Measurements from ENCODE around the gene CFAP299. TPM values are rescaled to one million over a fixed set of nuclear protein-coding genes. Genes with fewer than 3 reads are reported as not detected.

Gene CFAP299
- total and polyA plus RNA-seq, 2 of the 8 experiments (the other 6 are each of a cell fraction or from before 2014, with no cell fraction given), result not detected

GRCh38 chr4:80711956-80712355 is 376.4 kb downstream of the CFAP299 start:
- no peak overlapping the region for H3K23ac ChIP-seq (ENCODE audit: insufficient read length)
- ChIA-PET CTCF (ENCODE audit: partially characterized antibody) (interaction anchor here (0.5 to 1.1 kb wide), 7 partner anchors 14 to 777 kb away, joined by 3 read pairs; partner anchors contain the start of gene BMP3), POLR2A (ENCODE audit: partially characterized antibody) (no interaction called here)
- no peak overlapping the region for H3K56ac ChIP-seq (replicated peaks; ENCODE audit: insufficient read length, low read depth, low read length)
- no peak overlapping the region for H2BK12ac ChIP-seq (ENCODE audit: low read depth, low read length)
- no peak overlapping the region for H4K91ac ChIP-seq (replicated peaks; ENCODE audit: insufficient read length, low read length)
- H3K79me1 ChIP-seq (ENCODE audit: low read depth, low read length), result no peaks in the 10 kb centered on the region
- WGBS, 2 experiments (ENCODE audit: extremely low coverage in 1 of 2, insufficient coverage in 1 of 2, insufficient read length in 1 of 2, insufficient replicate concordance in 2 of 2, low coverage in 1 of 2, low lambda C conversion rate in 2 of 2, missing lambda C conversion rate in 1 of 2), result 86% methylated on average over 1 of the region's 1 CpG; no CpG with 5 or more reads in 1 of the 2 experiments
- H3K4ac ChIP-seq (replicated peaks; ENCODE audit: insufficient read length, low read depth, low read length), result no peak overlapping the region
- H3K9me3 ChIP-seq (ENCODE audit: insufficient read depth in 2 of 2, low read depth in 1 of 2, low read length in 1 of 2), result no peaks in the 10 kb centered on the region
- H3K14ac ChIP-seq (ENCODE audit: insufficient read length), result no peak overlapping the region
- FAIRE-seq (no peak), DNase-seq (ENCODE audit: low read depth in 1 of 2, low spot score in 2 of 2) (no peak)
- no peak overlapping the region for H2AK5ac ChIP-seq (ENCODE audit: low read depth, low read length)
- H2BK120ac ChIP-seq (replicated peaks; ENCODE audit: low read depth, low read length), result no peak overlapping the region
- H3K27me3 ChIP-seq (replicated peaks in 1 of 4; ENCODE audit: control insufficient read depth in 3 of 4, extremely low read depth in 1 of 4, insufficient read depth in 3 of 4, low read length in 3 of 4), result no peaks in the 10 kb centered on the region
- H2BK15ac ChIP-seq (ENCODE audit: low read length), result no peak overlapping the region
- H3K79me2 ChIP-seq (ENCODE audit: control insufficient read depth in 1 of 2, insufficient read depth in 2 of 2, low read length in 2 of 2), result no peaks in the 10 kb centered on the region
- H3K23me2 ChIP-seq (ENCODE audit: low read depth, low read length), result no peaks in the 10 kb centered on the region
- H3K4me3 ChIP-seq (ENCODE audit: extremely low read depth in 1 of 4, insufficient read depth in 2 of 4, low read depth in 3 of 4, low read length in 4 of 4), result no peak overlapping the region
- H3K18ac ChIP-seq (ENCODE audit: extremely low read depth, low read length), result no peak overlapping the region
- no peak overlapping the region for H2BK5ac ChIP-seq (ENCODE audit: low read depth, low read length)
- H4K5ac ChIP-seq (ENCODE audit: insufficient read length, low read depth, low read length), result no peak overlapping the region
- H3K4me1 ChIP-seq (replicated peaks in 1 of 4; ENCODE audit: control insufficient read depth in 3 of 4, insufficient read depth in 4 of 4, low read length in 3 of 4), result no peaks in the 10 kb centered on the region
- H4K8ac ChIP-seq (ENCODE audit: extremely low read depth, insufficient read depth, low read length), result no peak overlapping the region
- H3K4me2 ChIP-seq (ENCODE audit: insufficient read depth in 1 of 2, low read depth in 2 of 2, low read length in 2 of 2), result no peak overlapping the region
- H3K36me3 ChIP-seq (ENCODE audit: control insufficient read depth in 2 of 4, insufficient read depth in 4 of 4, low read length in 3 of 4), result no peaks in the 10 kb centered on the region
- peak overlapping the region in 1 of 4 experiments; percentile 34; a peak in 1 of 7 replicates for H3K9ac ChIP-seq (replicated peaks in 1 of 4; ENCODE audit: extremely low read depth in 1 of 4, low read depth in 3 of 4, low read length in 3 of 4)
- no peaks in the 10 kb centered on the region for H4K20me1 ChIP-seq (replicated peaks in 1 of 2; ENCODE audit: control insufficient read depth in 1 of 2, insufficient read depth in 2 of 2, low read length in 2 of 2)
- no peak overlapping the region for H2BK20ac ChIP-seq (ENCODE audit: low read length)
- H3K27ac ChIP-seq (ENCODE audit: low read depth, low read length), result no peak overlapping the region
- no peak overlapping the region for H2AFZ ChIP-seq (ENCODE audit: low read length)
- TF ChIP-seq BCL11A (IDR thresholded peaks at IDR 0.05; ENCODE audit: low read depth in 2 of 2, low read length in 2 of 2) (no peak), PHF8 (conservative IDR thresholded peaks at IDR 0.05; ENCODE audit: low read depth, low read length) (no peak), RXRA (IDR thresholded peaks at IDR 0.05; ENCODE audit: insufficient read depth, low read depth, low read length) (no peak), E2F6 (IDR thresholded peaks at IDR 0.05) (no peak), TBP (IDR thresholded peaks at IDR 0.05; ENCODE audit: low read depth, low read length) (no peak), EGR1 (IDR thresholded peaks at IDR 0.05; ENCODE audit: borderline replicate concordance, low read depth, low read length) (no peak), JUND (IDR thresholded peaks at IDR 0.05; ENCODE audit: low read length) (no peak), HDAC6 (IDR thresholded peaks at IDR 0.05; ENCODE audit: low read depth, low read length) (no peak), SAP30 (IDR thresholded peaks at IDR 0.05; ENCODE audit: insufficient read depth, insufficient replicate concordance, low read length) (no peak), RNF2 (IDR thresholded peaks at IDR 0.05; ENCODE audit: borderline replicate concordance, low read depth, low read length, missing control alignments, poor library complexity, severe bottlenecking) (no peak), FOSL1 (IDR thresholded peaks at IDR 0.05; ENCODE audit: insufficient read depth, low read depth, low read length) (no peak), CTBP2 (IDR thresholded peaks at IDR 0.05; ENCODE audit: borderline replicate concordance, insufficient read depth, insufficient read length, low read length) (no peak), KDM4A (IDR thresholded peaks at IDR 0.05; ENCODE audit: low read depth, low read length, severe bottlenecking) (no peak)
